ENCODE data around the gene RBM20.

- TF ChIP-seq POLR2A (IDR thresholded peaks at IDR 0.05) (no peak), CTCF (IDR thresholded peaks at IDR 0.05) (no peak)
These were observed 184.4 kb downstream of the RBM20 start for GRCh38 chr10:110828525-110828924.

All from thyroid gland (tissue), 4 donors.